Endothelial cell of umbilical vein (primary cell): ENCODE data around the gene GPR153. TPM values are rescaled to one million over a fixed set of nuclear protein-coding genes. Genes with fewer than 3 reads are reported as not detected.

Experiments
- BruUV-seq: library from RNA; stranded (reverse); fragments of 400-500 nt; replicated peaks from 2 replicates; lab custom pipeline; 2021; lab: Mats Ljungman, UMichigan
- CTCF ChIA-PET: fragments of 300-600, 350-600 bp; sonication (Branson Sonifier 250); formaldehyde crosslinking; loops from one replicate; lab custom pipeline; 2021; ENCODE audit warnings: antibody characterized with exemption, inconsistent platforms; lab: Charles Lee
- POLR2A ChIA-PET: fragments of 300-600, 350-600 bp; sonication (Branson Sonifier 250); formaldehyde crosslinking; loops from one replicate; lab custom pipeline; 2021; ENCODE audit warnings: antibody characterized with exemption, inconsistent platforms; lab: Charles Lee
- DNase-seq: peaks from one replicate; pipeline ENCODE4 v3.0.0-alpha.2; 2011; ENCODE audit warnings: low read depth, low spot score
- FAIRE-seq: peaks from 2 replicates; lab custom pipeline; 2011; peaks lifted over from hg19 to GRCh38; lab: Jason Lieb, UNC
- H2AFZ ChIP-seq: 2 replicates; pipeline ENCODE4 v1.6.0; 2012; ENCODE audit warnings: low read depth, low read length, control low read depth, inconsistent platforms
- H3K27ac ChIP-seq: 2 replicates; pipeline ENCODE4 v1.5.1; 2011; ENCODE audit warnings: low read depth, mild to moderate bottlenecking, control low read depth, low read length, moderate library complexity; ENCODE audit not compliant: insufficient read depth
- H3K27me3 ChIP-seq, 2 experiments: 2 replicates each; pipeline versions ENCODE4 v1.6.0 to v1.6.1; 2011; ENCODE audit warnings: low read length in 2 of 2, mixed read lengths in 1 of 2; ENCODE audit not compliant: control insufficient read depth in 2 of 2, insufficient read depth in 2 of 2
- H3K36me3 ChIP-seq, 2 experiments: 2 replicates in 1 of 2; 3 replicates in 1 of 2; pipeline ENCODE4 v1.5.1; 2011; ENCODE audit warnings: low read length in 2 of 2, mild to moderate bottlenecking in 1 of 2, moderate library complexity in 1 of 2; ENCODE audit not compliant: control insufficient read depth in 2 of 2, insufficient read depth in 2 of 2; ENCODE audit errors: extremely low read depth in 1 of 2
- H3K4me1 ChIP-seq: 3 replicates; pipeline ENCODE4 v1.5.1; 2011; ENCODE audit warnings: mild to moderate bottlenecking, low read length; ENCODE audit not compliant: control insufficient read depth, insufficient read depth; ENCODE audit errors: extremely low read depth
- H3K4me2 ChIP-seq: 2 replicates; pipeline ENCODE4 v1.6.1; 2011; ENCODE audit warnings: low read length, control low read depth, mixed read lengths; ENCODE audit not compliant: insufficient read depth
- H3K4me3 ChIP-seq, 3 experiments: fragments of 200-600 bp in 1 of 3; sonication (generic), shearing (Covaris generic) in 1 of 3; replicated peaks in 1 of 3; 2 replicates each; pipeline ENCODE4 v1.5.1; 2011 to 2016; ENCODE audit warnings: control low read depth in 3 of 3, low read length in 3 of 3, mild to moderate bottlenecking in 2 of 3, inconsistent platforms in 1 of 3, low read depth in 1 of 3, moderate library complexity in 1 of 3; ENCODE audit not compliant: insufficient read depth in 1 of 3
- H3K79me2 ChIP-seq: 2 replicates; pipeline ENCODE4 v1.6.0; 2012; ENCODE audit warnings: low read length, inconsistent platforms; ENCODE audit not compliant: control insufficient read depth, insufficient read depth
- H3K9ac ChIP-seq: replicated peaks from 2 replicates; pipeline ENCODE3; 2011; ENCODE audit warnings: low read length, control low read depth; ENCODE audit not compliant: insufficient read depth; ENCODE audit errors: extremely low read depth
- H3K9me1 ChIP-seq: replicated peaks from 3 replicates; pipeline ENCODE4 v1.6.0; 2011; ENCODE audit warnings: mild to moderate bottlenecking, low read length; ENCODE audit not compliant: control insufficient read depth, insufficient read depth; ENCODE audit errors: extremely low read depth
- H3K9me3 ChIP-seq: replicated peaks from 2 replicates; pipeline ENCODE4 v1.5.1; 2012; ENCODE audit warnings: low read length, inconsistent platforms; ENCODE audit not compliant: control insufficient read depth, insufficient read depth
- H4K20me1 ChIP-seq: replicated peaks from 2 replicates; pipeline ENCODE3; 2011; ENCODE audit warnings: mild to moderate bottlenecking, low read length; ENCODE audit not compliant: control insufficient read depth, insufficient read depth; ENCODE audit errors: extremely low read depth
- FOS ChIP-seq: IDR thresholded peaks from 2 replicates; pipeline ENCODE4 v1.6.1; 2011; ENCODE audit warnings: mild to moderate bottlenecking, low read length, moderate library complexity, borderline replicate concordance; ENCODE audit not compliant: insufficient read depth
- POLR2A ChIP-seq: IDR thresholded peaks from 2 replicates; pipeline ENCODE4 v1.6.1; 2012; ENCODE audit warnings: low read depth, mild to moderate bottlenecking, control low read depth, low read length
- dilution Hi-C: fragments of 300-500 bp; cut with MboI; formaldehyde crosslinking; loops from one replicate; pipeline ENCODE4 v1.15.0; 2019; ENCODE audit warnings: low sequenced_read_pairs; ENCODE audit not compliant: extremely low pct_ligation_motif_present
- intact Hi-C: fragments of 100-400 bp; cut with micrococcal nuclease; formaldehyde crosslinking; loops from one replicate; pipeline ENCODE4 v1.10.0; 2022
- polyA plus RNA-seq, 4 experiments: library from polyadenylated mRNA; depleted of rRNA in 3 of 4; stranded (reverse) in 3 of 4; unstranded in 1 of 4; fragments of >200 nt; gene quantifications; 2 replicates each; pipeline versions ENCODE4 v1.2.1 to v1.2.3, GENCODE V29; 2011 to 2012; ENCODE audit warnings: missing spikeins in 1 of 4
- total RNA-seq: library from RNA; stranded (reverse); gene quantifications from 2 replicates; pipeline ENCODE4 v1.2.3, GENCODE V29; 2021

GPR153 gene
- total and polyA plus RNA-seq, 2 donors (not counting 3 experiments of a cell fraction or from before 2014, with no cell fraction given) = 3.1 to 3.9 TPM

DNA sequence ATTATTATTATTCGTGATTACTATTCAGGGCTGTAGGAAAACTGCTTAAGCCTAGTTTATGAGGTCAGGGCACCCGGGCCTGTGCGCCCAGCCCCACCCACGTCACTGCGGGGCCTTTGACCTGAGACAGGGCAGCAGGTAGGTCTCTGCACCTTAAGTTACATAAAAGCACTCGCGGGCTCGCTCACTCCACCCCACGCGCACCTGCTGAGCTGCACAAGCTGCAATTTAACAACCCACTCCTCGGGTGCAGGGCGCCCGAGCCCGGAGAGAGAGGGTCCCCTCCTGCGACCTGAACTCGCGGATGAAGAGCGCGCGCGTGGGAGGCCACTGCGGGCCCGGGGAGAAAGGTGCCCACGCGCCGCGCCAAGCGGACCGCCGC lies 25.6 kb downstream of the GPR153 start:
- Histone ChIP-seq H3K9me1 (no peaks in the 10 kb centered on the region), H2AFZ (peak overlapping the region; percentile 55), H3K9me3 (no peaks in the 10 kb centered on the region), H3K4me2 (peak overlapping the region; percentile 82), H3K36me3 (peaks cover 2 to 7% of the 10 kb centered on the region in 2 experiments), H3K27ac (peak overlapping the region; percentile 6), H3K79me2 (peaks cover 22% of the 10 kb centered on the region), H3K9ac (peak overlapping the region; percentile 73), H3K27me3 (peaks cover 8 to 9% of the 10 kb centered on the region in 2 experiments), H3K4me3 (peak overlapping the region; percentile 66 to 80 (median 68)), H3K4me1 (peaks cover 11% of the 10 kb centered on the region), H4K20me1 (no peaks in the 10 kb centered on the region)
- intact Hi-C loops = loop anchor here (1.0 to 5.0 kb wide), 2 partner anchors 30 to 187 kb away; partner anchors contain the start of gene ESPN
- ChIA-PET POLR2A (no interaction called here), CTCF (interaction anchor here (1.3 to 2.9 kb wide), 6 partner anchors 10 to 201 kb away, joined by 3 to 30 read pairs (median 6); partner anchors contain the start of genes RNF207 and RPL22)
- DNase-seq = no peak
- FAIRE-seq = no peak
- no TSS peak for BruUV-seq
- dilution Hi-C loops = no loop called here
- no peak for TF ChIP-seq POLR2A

DNA sequence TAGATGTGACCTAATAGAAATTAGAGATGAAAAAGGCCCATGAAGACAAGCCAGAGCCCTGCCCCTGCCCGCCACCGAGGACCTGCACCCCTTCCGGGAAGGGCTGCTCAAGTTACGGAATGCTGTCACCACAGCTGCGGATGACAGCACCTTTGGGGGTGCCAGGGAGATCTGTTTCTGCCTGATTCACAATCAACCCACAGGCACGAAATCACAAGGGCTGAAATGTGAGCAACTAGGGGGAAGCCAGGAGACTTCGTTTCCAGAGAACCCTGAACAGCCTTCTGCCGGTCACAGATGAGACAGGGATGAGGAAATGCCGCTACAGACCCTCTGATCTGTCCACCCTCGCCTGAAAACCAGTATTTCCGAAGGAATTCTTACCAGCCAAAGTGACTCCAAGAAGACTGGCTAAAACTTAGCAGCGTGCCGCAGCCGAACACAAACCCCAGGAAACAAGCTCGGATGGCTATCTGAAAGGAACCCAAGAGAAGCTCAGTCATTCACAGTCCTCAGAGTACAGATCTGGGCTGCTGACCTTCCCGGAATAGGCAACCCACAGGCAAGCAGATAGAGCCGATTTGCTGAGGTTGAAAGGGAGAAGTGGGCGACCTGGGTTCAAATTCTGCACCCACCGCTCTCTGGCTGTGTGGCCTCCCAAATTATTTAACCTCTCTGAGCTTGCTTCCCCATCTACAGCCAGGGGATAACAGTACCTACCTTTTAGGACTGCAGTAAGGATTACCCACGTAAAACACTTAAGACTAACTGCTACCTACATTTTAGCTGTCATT lies 26.2 kb downstream of the GPR153 start:
- Histone ChIP-seq H3K4me3 (peak overlapping the region; percentile 66 to 80 (median 68)), H3K79me2 (peaks cover 22% of the 10 kb centered on the region), H3K9ac (peak overlapping the region; percentile 73), H3K4me1 (peaks cover 11% of the 10 kb centered on the region), H3K4me2 (peak overlapping the region; percentile 82), H3K9me3 (no peaks in the 10 kb centered on the region), H3K9me1 (no peaks in the 10 kb centered on the region), H3K27ac (peak overlapping the region; percentile 6), H3K27me3 (peaks cover 5% of the 10 kb centered on the region in 2 experiments), H2AFZ (no peak overlapping the region), H4K20me1 (no peaks in the 10 kb centered on the region), H3K36me3 (peaks cover 2 to 7% of the 10 kb centered on the region in 2 experiments)
- BruUV-seq = TSS peak; percentile 26
- ChIA-PET CTCF (interaction anchor here (1.3 to 2.9 kb wide), 6 partner anchors 11 to 200 kb away, joined by 3 to 30 read pairs (median 6); partner anchors contain the start of genes RNF207 and RPL22), POLR2A (no interaction called here)
- TF ChIP-seq FOS = no peak
- peak; percentile 30 for TF ChIP-seq POLR2A
- intact Hi-C loops (loop anchor here (1.0 to 5.0 kb wide), 2 partner anchors 29 to 188 kb away; partner anchors contain the start of gene ESPN), dilution Hi-C loops (no loop called here)
- peak; percentile 50 for FAIRE-seq
- no peak for DNase-seq
